Thoracic aorta (tissue), 2 donors: ENCODE data around the gene TBC1D4. TPM values are rescaled to one million over a fixed set of nuclear protein-coding genes. Genes with fewer than 3 reads are reported as not detected.

Source experiments
- ATAC-seq: fragments of 150-250 bp; one replicate; pipeline ENCODE4 v1.8.0; 2017; ENCODE audit warnings: low read depth; ENCODE audit not compliant: insufficient number of reproducible peaks, low FRiP score
- DNase-seq: peaks from one replicate; pipeline ENCODE4 v3.0.0-alpha.2; 2020; ENCODE audit warnings: low spot score
- H3K27ac ChIP-seq, 2 donors: fragments of 200-600 bp; sonication (generic); 1 replicate in 1 of 2; 2 replicates in 1 of 2; pipeline ENCODE4 v1.5.1; 2016; ENCODE audit warnings: mild to moderate bottlenecking in 2 of 2, moderate library complexity in 2 of 2
- H3K27me3 ChIP-seq: fragments of 200-600 bp; sonication (generic); replicated peaks from 2 replicates; pipeline ENCODE4 v1.6.0; 2016; ENCODE audit warnings: mild to moderate bottlenecking; ENCODE audit not compliant: insufficient read depth
- H3K36me3 ChIP-seq: fragments of 200-600 bp; sonication (generic); one replicate; pipeline ENCODE4 v1.5.1; 2016
- H3K4me1 ChIP-seq, 2 donors: fragments of 200-600 bp; sonication (generic); 1 replicate in 1 of 2; 2 replicates in 1 of 2; pipeline versions ENCODE4 v1.5.1 to v1.6.0; 2016; ENCODE audit warnings: low read depth in 2 of 2, mild to moderate bottlenecking in 1 of 2; ENCODE audit not compliant: control insufficient read depth in 1 of 2
- H3K4me3 ChIP-seq: fragments of 200-600 bp; sonication (generic); 2 replicates; pipeline ENCODE4 v1.5.1; 2016; ENCODE audit warnings: mild to moderate bottlenecking
- H3K9me3 ChIP-seq: fragments of 200-600 bp; sonication (generic); 2 replicates; pipeline ENCODE4 v1.5.1; 2016
- total RNA-seq, 2 donors: library from RNA; depleted of rRNA; stranded (reverse); fragments of >200 nt; gene quantifications; one replicate each; pipeline versions ENCODE4 v1.1.0 to v1.2.3, GENCODE V29; 2016
- TF ChIP-seq, protein P1 (sequence below): fragments of 200-600 bp; sonication (generic); IDR thresholded peaks from one replicate; pipeline ENCODE4 v1.5.1; 2019; ENCODE audit warnings: antibody characterized with exemption

TBC1D4 gene, protein sequence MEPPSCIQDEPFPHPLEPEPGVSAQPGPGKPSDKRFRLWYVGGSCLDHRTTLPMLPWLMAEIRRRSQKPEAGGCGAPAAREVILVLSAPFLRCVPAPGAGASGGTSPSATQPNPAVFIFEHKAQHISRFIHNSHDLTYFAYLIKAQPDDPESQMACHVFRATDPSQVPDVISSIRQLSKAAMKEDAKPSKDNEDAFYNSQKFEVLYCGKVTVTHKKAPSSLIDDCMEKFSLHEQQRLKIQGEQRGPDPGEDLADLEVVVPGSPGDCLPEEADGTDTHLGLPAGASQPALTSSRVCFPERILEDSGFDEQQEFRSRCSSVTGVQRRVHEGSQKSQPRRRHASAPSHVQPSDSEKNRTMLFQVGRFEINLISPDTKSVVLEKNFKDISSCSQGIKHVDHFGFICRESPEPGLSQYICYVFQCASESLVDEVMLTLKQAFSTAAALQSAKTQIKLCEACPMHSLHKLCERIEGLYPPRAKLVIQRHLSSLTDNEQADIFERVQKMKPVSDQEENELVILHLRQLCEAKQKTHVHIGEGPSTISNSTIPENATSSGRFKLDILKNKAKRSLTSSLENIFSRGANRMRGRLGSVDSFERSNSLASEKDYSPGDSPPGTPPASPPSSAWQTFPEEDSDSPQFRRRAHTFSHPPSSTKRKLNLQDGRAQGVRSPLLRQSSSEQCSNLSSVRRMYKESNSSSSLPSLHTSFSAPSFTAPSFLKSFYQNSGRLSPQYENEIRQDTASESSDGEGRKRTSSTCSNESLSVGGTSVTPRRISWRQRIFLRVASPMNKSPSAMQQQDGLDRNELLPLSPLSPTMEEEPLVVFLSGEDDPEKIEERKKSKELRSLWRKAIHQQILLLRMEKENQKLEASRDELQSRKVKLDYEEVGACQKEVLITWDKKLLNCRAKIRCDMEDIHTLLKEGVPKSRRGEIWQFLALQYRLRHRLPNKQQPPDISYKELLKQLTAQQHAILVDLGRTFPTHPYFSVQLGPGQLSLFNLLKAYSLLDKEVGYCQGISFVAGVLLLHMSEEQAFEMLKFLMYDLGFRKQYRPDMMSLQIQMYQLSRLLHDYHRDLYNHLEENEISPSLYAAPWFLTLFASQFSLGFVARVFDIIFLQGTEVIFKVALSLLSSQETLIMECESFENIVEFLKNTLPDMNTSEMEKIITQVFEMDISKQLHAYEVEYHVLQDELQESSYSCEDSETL (N-terminal part only)
- total RNA-seq: 10 to 100 TPM; 15.8 to 20.3 TPM

DNA sequence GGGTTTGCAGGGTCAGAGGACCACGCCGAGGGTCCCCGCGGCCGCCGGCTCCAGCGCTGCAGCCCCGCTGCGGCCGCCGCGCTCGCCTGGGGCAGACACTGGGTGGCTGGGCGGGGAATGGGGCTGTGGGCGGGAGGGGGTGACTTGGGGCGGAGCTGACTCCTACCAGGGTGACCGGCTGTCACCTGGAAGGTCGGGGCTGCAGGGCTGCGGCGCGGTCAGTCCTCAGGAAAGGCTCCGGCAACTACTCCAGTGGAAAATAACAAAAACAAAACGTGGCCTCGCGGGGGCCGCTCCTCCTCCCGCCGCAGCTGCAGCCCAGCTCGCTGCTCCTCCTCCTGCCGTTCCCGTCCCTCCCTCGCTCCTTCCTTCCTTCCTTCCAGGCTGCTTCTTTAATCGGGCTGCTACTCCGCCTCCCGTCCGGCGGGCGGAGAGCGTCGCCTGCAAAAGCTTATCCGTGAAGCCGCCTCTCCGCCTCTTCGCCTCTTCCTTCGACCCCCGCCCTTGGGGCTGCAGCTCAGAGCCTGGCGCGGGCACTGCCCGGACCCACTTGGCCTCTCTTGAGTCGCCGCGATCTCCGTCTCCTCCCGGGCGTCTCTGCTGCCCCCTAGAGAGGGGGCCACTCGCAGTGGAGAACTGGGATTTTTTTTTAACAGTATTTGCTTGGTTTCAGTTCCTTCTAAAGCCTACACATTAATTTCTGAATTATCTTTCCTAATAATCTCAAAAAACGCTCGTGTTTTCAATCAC lies at the start of gene TBC1D4:
Gene TBC1D4, minus strand, starts transcription at position 100 of the 750 bp plus-strand sequence. CDS start 402 bp downstream, outside the sequence.
- Histone ChIP-seq H3K4me1 (peaks cover 0 to 9% of the 10 kb centered on the region in 2 donors), H3K27me3 (no peaks in the 10 kb centered on the region), H3K27ac (peak within 1 kb of the TSS; percentile 48 to 52), H3K4me3 (peak within 1 kb of the TSS; percentile 87), H3K36me3 (no peaks in the 10 kb centered on the region), H3K9me3 (no peaks in the 10 kb centered on the region)
- TF ChIP-seq, protein P1, sequence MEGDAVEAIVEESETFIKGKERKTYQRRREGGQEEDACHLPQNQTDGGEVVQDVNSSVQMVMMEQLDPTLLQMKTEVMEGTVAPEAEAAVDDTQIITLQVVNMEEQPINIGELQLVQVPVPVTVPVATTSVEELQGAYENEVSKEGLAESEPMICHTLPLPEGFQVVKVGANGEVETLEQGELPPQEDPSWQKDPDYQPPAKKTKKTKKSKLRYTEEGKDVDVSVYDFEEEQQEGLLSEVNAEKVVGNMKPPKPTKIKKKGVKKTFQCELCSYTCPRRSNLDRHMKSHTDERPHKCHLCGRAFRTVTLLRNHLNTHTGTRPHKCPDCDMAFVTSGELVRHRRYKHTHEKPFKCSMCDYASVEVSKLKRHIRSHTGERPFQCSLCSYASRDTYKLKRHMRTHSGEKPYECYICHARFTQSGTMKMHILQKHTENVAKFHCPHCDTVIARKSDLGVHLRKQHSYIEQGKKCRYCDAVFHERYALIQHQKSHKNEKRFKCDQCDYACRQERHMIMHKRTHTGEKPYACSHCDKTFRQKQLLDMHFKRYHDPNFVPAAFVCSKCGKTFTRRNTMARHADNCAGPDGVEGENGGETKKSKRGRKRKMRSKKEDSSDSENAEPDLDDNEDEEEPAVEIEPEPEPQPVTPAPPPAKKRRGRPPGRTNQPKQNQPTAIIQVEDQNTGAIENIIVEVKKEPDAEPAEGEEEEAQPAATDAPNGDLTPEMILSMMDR: peak; percentile 65
- DNase-seq: peak; percentile 40
- ATAC-seq: peak; percentile 73

DNA sequence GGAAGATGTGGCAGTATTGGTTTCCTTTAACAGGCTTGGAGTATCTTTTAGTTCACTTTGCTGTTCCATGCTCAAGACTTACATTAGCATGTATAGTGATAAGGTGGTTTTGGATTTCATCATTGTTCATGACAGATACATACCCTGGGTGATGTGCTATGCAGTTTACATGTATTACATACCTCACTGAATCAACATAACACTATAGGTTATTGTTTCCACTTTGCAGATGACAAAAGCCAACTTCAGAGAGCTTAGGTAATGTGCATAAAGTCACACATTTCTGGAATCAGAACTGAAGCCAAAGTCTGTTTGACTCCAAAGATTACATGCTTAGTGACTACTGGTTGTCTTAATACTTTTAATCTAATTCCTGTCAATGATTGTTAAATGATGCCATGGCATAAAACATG lies 48.6 kb upstream of the TBC1D4 start:
- peaks cover 0 to 3% of the 10 kb centered on the region in 2 donors for H3K4me1 ChIP-seq
- no peak for ATAC-seq
- H3K4me3 ChIP-seq: no peak overlapping the region

DNA sequence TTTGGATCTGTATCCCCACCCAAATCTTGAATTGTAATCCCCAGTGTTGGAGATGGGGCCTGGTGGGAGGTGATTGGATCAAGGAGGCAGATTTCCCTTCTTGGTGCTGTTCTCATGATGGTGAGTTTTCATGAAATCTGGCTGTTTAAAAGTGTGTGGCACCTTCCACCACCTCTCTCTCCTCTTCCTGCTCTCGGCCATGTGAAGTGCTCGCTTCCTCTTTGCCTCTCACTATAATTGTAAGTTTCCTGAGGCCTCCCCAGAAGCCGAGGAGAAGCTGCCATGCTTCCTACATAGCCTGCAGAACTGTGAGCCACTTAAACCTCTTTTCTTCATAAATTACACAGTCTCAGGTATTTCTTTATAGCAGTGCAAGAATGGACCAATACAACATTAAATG lies 40.0 kb upstream of the TBC1D4 start:
- ATAC-seq (no peak), DNase-seq (no peak)
- Histone ChIP-seq H3K4me1 (no peaks in the 10 kb centered on the region), H3K36me3 (no peaks in the 10 kb centered on the region), H3K27ac (no peak overlapping the region), H3K27me3 (no peaks in the 10 kb centered on the region), H3K4me3 (no peak overlapping the region), H3K9me3 (no peaks in the 10 kb centered on the region)
- TF ChIP-seq, protein P1: no peak

More for the DNA sequence above, 48.6 kb upstream of the TBC1D4 start:
- Histone ChIP-seq H3K36me3 (no peaks in the 10 kb centered on the region), H3K27me3 (no peaks in the 10 kb centered on the region), H3K9me3 (no peaks in the 10 kb centered on the region), H3K27ac (no peak overlapping the region)
- no peak for DNase-seq
- TF ChIP-seq, protein P1: no peak

DNA sequence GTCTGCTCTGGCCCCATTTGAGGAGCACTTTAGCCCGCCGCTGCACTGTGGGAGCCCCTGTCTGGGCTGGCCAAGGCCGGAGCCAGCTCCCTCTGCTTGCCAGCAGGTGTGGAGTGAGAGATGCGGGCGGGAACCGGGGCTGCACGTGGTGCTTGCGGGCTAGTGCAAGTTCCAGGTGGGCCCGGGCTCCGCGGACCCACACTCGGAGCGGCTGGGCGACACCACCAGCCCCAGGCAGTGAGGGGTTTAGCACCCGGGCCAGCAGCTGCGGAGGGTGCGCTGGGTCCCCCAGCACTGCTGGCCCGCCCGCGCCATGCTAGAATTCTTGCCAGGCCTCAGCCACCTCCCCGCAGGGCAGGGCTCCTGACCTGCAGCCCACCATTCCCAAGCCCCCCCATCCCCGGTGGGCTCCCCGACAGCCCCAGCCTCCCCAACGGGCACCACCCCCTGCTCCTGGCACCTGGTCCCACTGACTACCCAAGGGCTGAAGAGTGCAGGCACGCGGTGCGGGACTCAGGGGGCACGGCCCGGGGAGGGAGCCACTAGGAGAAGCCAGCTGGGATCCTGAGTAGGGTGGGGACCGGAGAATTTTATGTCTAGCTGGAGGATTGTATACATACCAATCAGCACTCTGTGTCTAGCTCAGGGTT lies 36.6 kb upstream of the TBC1D4 start:
- Histone ChIP-seq H3K4me1 (no peaks in the 10 kb centered on the region), H3K27me3 (no peaks in the 10 kb centered on the region), H3K27ac (no peak overlapping the region), H3K4me3 (no peak overlapping the region), H3K36me3 (no peaks in the 10 kb centered on the region), H3K9me3 (no peaks in the 10 kb centered on the region)
- TF ChIP-seq, protein P1: no peak
- no peak for ATAC-seq
- no peak for DNase-seq
